Calu3 (cell line): ENCODE results near the gene CCDC6. TPM values are rescaled to one million over a fixed set of nuclear protein-coding genes. Genes with fewer than 3 reads are reported as not detected.

ENCODE experiments used
- BruUV-seq: library from RNA; stranded (reverse); fragments of 400-500 nt; replicated peaks from 2 replicates; lab custom pipeline; 2021; lab: Mats Ljungman, UMichigan
- CTCF ChIA-PET: fragments of 300-600 bp; sonication (Branson Sonifier 250); formaldehyde crosslinking; loops from one replicate; lab custom pipeline; 2022; ENCODE audit warnings: antibody characterized with exemption; lab: Charles Lee
- DNase-seq: peaks from one replicate; pipeline ENCODE4 v3.0.0; 2022
- H3K27ac Mint-ChIP-seq: one replicate; pipeline ENCODE4 v1.8.0; 2022; ENCODE audit warnings: mixed read lengths; ENCODE audit not compliant: unreplicated experiment
- H3K27me3 Mint-ChIP-seq: one replicate; pipeline ENCODE4 v1.8.0; 2022; ENCODE audit warnings: mixed read lengths; ENCODE audit not compliant: unreplicated experiment
- H3K36me3 Mint-ChIP-seq: one replicate; pipeline ENCODE4 v1.8.0; 2022; ENCODE audit warnings: mild to moderate bottlenecking, moderate library complexity, mixed read lengths; ENCODE audit not compliant: insufficient read depth, unreplicated experiment
- H3K4me1 Mint-ChIP-seq: one replicate; pipeline ENCODE4 v1.8.0; 2022; ENCODE audit warnings: mild to moderate bottlenecking, low read depth, mixed read lengths; ENCODE audit not compliant: unreplicated experiment
- H3K4me3 Mint-ChIP-seq: one replicate; pipeline ENCODE4 v1.8.0; 2022; ENCODE audit warnings: mild to moderate bottlenecking, low read depth, moderate library complexity, mixed read lengths; ENCODE audit not compliant: unreplicated experiment
- H3K9me3 Mint-ChIP-seq: one replicate; pipeline ENCODE4 v1.8.0; 2022; ENCODE audit warnings: low read depth, mixed read lengths; ENCODE audit not compliant: unreplicated experiment
- intact Hi-C: fragments of 100-400 bp; cut with micrococcal nuclease; formaldehyde crosslinking; loops from one replicate; pipeline ENCODE4 v1.10.0; 2022; ENCODE audit not compliant: unreplicated experiment
- total RNA-seq: library from RNA; stranded (reverse); gene quantifications from 2 replicates; pipeline ENCODE4 v1.2.3, GENCODE V29; 2022
- TF ChIP-seq, protein P1 (sequence below): fragments of 200-600 bp; IDR thresholded peaks from one replicate; pipeline ENCODE4 v1.8.0; 2022; ENCODE audit warnings: antibody characterized with exemption; ENCODE audit not compliant: unreplicated experiment

The CCDC6 gene
- total RNA-seq, 1 experiment from 2014 or later = 115 TPM

- peaks cover 31% of the 10 kb centered on the region for H3K4me1 Mint-ChIP-seq
- BruUV-seq = no TSS peak
- peak; percentile 38 for DNase-seq
- H3K4me3 Mint-ChIP-seq = peak overlapping the region; percentile 33
- H3K27me3 Mint-ChIP-seq = no peaks in the 10 kb centered on the region
- H3K9me3 Mint-ChIP-seq = peaks cover 2% of the 10 kb centered on the region
- TF ChIP-seq, protein P1, sequence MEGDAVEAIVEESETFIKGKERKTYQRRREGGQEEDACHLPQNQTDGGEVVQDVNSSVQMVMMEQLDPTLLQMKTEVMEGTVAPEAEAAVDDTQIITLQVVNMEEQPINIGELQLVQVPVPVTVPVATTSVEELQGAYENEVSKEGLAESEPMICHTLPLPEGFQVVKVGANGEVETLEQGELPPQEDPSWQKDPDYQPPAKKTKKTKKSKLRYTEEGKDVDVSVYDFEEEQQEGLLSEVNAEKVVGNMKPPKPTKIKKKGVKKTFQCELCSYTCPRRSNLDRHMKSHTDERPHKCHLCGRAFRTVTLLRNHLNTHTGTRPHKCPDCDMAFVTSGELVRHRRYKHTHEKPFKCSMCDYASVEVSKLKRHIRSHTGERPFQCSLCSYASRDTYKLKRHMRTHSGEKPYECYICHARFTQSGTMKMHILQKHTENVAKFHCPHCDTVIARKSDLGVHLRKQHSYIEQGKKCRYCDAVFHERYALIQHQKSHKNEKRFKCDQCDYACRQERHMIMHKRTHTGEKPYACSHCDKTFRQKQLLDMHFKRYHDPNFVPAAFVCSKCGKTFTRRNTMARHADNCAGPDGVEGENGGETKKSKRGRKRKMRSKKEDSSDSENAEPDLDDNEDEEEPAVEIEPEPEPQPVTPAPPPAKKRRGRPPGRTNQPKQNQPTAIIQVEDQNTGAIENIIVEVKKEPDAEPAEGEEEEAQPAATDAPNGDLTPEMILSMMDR = no peak
- CTCF ChIA-PET = interaction anchor here (0.6 kb wide), 1 partner anchor 48 kb away, joined by 3 read pairs; no protein-coding TSS in a partner anchor
- peak overlapping the region; percentile 24 for H3K27ac Mint-ChIP-seq
- H3K36me3 Mint-ChIP-seq = no peaks in the 10 kb centered on the region
- intact Hi-C loops = no loop called here
Observed at GRCh38 chr10:59771162-59771807, 135.1 kb downstream of the CCDC6 start.

DNA sequence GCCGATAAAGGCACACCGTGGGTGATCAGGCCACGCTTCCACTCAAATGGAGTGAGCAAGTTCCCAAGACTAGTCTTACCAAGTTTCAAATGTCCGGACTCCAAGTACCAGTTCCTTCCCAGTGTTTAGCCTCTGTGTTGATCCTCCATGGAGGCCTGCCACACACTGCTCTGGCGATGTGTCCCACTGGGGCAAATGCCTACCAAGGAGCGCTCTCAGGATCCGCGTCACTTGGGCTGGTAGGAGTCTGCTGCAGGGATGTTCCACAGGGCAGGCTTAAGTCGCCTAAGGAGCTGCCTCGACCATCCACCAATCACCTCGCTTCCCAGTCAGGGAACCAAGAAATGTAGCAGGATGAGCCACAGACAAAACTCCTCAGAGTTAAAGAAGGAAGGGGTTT is 135.7 kb downstream of the CCDC6 start:
- H3K4me3 Mint-ChIP-seq = peak overlapping the region; percentile 33
- H3K27ac Mint-ChIP-seq = peak overlapping the region; percentile 24
- BruUV-seq = no TSS peak
- no peaks in the 10 kb centered on the region for H3K36me3 Mint-ChIP-seq
- TF ChIP-seq, protein P1 = no peak
- no peak for DNase-seq
- peaks cover 2% of the 10 kb centered on the region for H3K9me3 Mint-ChIP-seq
- H3K4me1 Mint-ChIP-seq = peaks cover 31% of the 10 kb centered on the region
- CTCF ChIA-PET = interaction anchor here (0.6 kb wide), 1 partner anchor 48 kb away, joined by 3 read pairs; no protein-coding TSS in a partner anchor
- intact Hi-C loops = no loop called here
- no peaks in the 10 kb centered on the region for H3K27me3 Mint-ChIP-seq

DNA sequence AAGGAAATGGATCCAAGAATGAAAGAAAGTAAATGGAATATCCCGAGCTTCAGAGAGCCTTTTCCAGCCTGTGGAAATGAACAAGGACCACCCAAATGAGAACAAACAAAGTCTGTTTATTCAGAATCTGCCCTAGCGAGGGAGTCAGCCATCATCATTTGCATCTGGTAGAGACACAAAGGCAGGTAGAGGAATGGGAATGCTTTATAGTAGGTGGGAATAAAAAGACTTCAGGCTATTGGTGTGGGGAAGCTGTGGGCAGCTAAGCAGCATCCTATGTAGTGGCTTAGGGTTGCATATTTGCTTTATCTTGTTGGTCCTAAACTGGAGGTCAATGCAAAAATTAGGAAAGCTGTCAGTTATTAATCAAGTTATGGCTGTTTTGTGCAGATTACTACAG is 143.9 kb downstream of the CCDC6 start:
- peaks cover 5% of the 10 kb centered on the region for H3K9me3 Mint-ChIP-seq
- H3K36me3 Mint-ChIP-seq = no peaks in the 10 kb centered on the region
- intact Hi-C loops = no loop called here
- no peak overlapping the region for H3K4me3 Mint-ChIP-seq
- no peaks in the 10 kb centered on the region for H3K4me1 Mint-ChIP-seq
- no peak overlapping the region for H3K27ac Mint-ChIP-seq
- TF ChIP-seq, protein P1 = no peak
- peaks cover 26% of the 10 kb centered on the region for H3K27me3 Mint-ChIP-seq
- DNase-seq = no peak
- no TSS peak for BruUV-seq
- CTCF ChIA-PET = interaction anchor here (0.6 kb wide), 1 partner anchor 123 kb away, joined by 3 read pairs; no protein-coding TSS in a partner anchor

GRCh38 chr10:59757966-59758365 is 148.4 kb downstream of the CCDC6 start:
- BruUV-seq = no TSS peak
- no peak overlapping the region for H3K4me3 Mint-ChIP-seq
- DNase-seq = no peak
- peaks cover 11% of the 10 kb centered on the region for H3K27me3 Mint-ChIP-seq
- no peak overlapping the region for H3K27ac Mint-ChIP-seq
- CTCF ChIA-PET = interaction anchor here (0.8 kb wide), 1 partner anchor 49 kb away, joined by 3 read pairs; no protein-coding TSS in a partner anchor
- no peaks in the 10 kb centered on the region for H3K36me3 Mint-ChIP-seq
- peaks cover 5% of the 10 kb centered on the region for H3K9me3 Mint-ChIP-seq
- no peaks in the 10 kb centered on the region for H3K4me1 Mint-ChIP-seq
- TF ChIP-seq, protein P1 = no peak
- intact Hi-C loops = no loop called here
